ENCODE measurements around the gene FSD1.

DNA sequence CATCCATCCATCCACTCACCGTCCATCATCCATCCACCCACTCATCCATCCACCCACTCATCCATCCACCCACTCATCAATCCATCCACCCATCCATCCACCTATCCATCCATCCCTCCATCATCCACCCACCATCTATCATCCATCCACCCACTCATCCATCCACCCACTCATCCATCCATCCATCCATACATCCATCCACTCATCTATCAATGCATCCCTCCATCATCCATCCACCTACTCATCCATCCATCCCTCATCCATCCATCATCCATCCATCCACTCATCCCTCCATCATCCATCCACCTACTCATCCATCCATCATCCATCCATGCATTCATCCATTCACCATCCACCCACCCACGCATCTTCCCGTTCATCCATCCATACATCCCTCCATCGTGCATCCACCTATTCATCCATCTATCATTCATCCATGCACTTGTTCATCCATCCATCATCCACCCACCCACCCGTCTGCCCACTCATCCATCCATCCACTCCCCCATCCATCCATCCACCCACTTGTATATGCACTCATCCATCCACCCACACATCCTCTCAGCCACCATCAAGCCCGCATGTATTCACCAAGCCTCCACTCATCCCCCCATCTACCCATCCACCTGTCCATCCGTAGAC lies 30.7 kb downstream of the FSD1 start:
- TF ChIP-seq, protein P1, sequence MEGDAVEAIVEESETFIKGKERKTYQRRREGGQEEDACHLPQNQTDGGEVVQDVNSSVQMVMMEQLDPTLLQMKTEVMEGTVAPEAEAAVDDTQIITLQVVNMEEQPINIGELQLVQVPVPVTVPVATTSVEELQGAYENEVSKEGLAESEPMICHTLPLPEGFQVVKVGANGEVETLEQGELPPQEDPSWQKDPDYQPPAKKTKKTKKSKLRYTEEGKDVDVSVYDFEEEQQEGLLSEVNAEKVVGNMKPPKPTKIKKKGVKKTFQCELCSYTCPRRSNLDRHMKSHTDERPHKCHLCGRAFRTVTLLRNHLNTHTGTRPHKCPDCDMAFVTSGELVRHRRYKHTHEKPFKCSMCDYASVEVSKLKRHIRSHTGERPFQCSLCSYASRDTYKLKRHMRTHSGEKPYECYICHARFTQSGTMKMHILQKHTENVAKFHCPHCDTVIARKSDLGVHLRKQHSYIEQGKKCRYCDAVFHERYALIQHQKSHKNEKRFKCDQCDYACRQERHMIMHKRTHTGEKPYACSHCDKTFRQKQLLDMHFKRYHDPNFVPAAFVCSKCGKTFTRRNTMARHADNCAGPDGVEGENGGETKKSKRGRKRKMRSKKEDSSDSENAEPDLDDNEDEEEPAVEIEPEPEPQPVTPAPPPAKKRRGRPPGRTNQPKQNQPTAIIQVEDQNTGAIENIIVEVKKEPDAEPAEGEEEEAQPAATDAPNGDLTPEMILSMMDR (IDR thresholded peaks at IDR 0.05; ENCODE audit: low read length) = no peak
- no peak for TF ChIP-seq EZH2 (IDR thresholded peaks at IDR 0.05; ENCODE audit: borderline replicate concordance, low read length)

Measured in OCI-LY1 (cell line).